OCI-LY7 (cell line): ENCODE measurements around the gene PKM. TPM values are rescaled to one million over a fixed set of nuclear protein-coding genes. Genes with fewer than 3 reads are reported as not detected.

ENCODE experiments used
- BruUV-seq: library from RNA; stranded (reverse); fragments of 400-500 nt; replicated peaks from 2 replicates; lab custom pipeline; 2021; lab: Mats Ljungman, UMichigan
- CTCF ChIA-PET: fragments of 300-600 bp; sonication (Branson Sonifier 250); formaldehyde crosslinking; loops from one replicate; lab custom pipeline; 2022; ENCODE audit warnings: antibody characterized with exemption; ENCODE audit not compliant: unreplicated experiment; lab: Charles Lee
- POLR2A ChIA-PET: fragments of 300-600 bp; sonication (Branson Sonifier 250); formaldehyde crosslinking; loops from one replicate; lab custom pipeline; 2022; ENCODE audit warnings: antibody characterized with exemption; lab: Charles Lee
- DNase-seq: peaks from one replicate; pipeline ENCODE4 v3.0.0-alpha.2; 2015; ENCODE audit warnings: low spot score
- H2AFZ ChIP-seq: fragments of 200-600 bp; sonication (generic), shearing (Covaris generic); 2 replicates; pipeline ENCODE4 v1.6.1; 2014; ENCODE audit warnings: mild to moderate bottlenecking, antibody characterized with exemption, low read length, moderate library complexity
- H3K27ac ChIP-seq: fragments of 200-600 bp; sonication (generic); 2 replicates; pipeline ENCODE4 v1.5.1; 2014; ENCODE audit warnings: mixed run types, low read depth, mild to moderate bottlenecking, moderate library complexity, low read length, inconsistent platforms; ENCODE audit not compliant: poor library complexity, severe bottlenecking
- H3K36me3 ChIP-seq: fragments of 200-600 bp; sonication (generic); 2 replicates; pipeline ENCODE4 v1.6.1; 2014; ENCODE audit warnings: mild to moderate bottlenecking, antibody characterized with exemption, low read length, moderate library complexity, mixed read lengths; ENCODE audit not compliant: insufficient read depth
- H3K4me1 ChIP-seq: fragments of 200-600 bp; sonication (generic); 2 replicates; pipeline ENCODE4 v1.5.1; 2014; ENCODE audit warnings: mild to moderate bottlenecking, low read length; ENCODE audit not compliant: insufficient read depth, poor library complexity, severe bottlenecking
- H3K4me2 ChIP-seq: fragments of 200-600 bp; sonication (generic); 2 replicates; pipeline ENCODE4 v1.6.1; 2014; ENCODE audit warnings: mild to moderate bottlenecking, low read length
- H3K4me3 ChIP-seq: fragments of 200-600 bp; sonication (generic); 2 replicates; pipeline ENCODE4 v1.5.1; 2014; ENCODE audit warnings: mild to moderate bottlenecking, low read depth, low read length; ENCODE audit not compliant: poor library complexity, severe bottlenecking
- H3K79me2 ChIP-seq: fragments of 200-600 bp; sonication (generic); 2 replicates; pipeline ENCODE4 v1.6.1; 2016; ENCODE audit warnings: low read depth, mild to moderate bottlenecking, low read length, moderate library complexity, mixed read lengths; ENCODE audit not compliant: insufficient read depth
- H3K9me2 ChIP-seq: fragments of 200-600 bp; sonication (generic); 2 replicates; pipeline ENCODE4 v1.6.1; 2016; ENCODE audit warnings: mild to moderate bottlenecking, low read length, mixed read lengths; ENCODE audit not compliant: insufficient read depth
- H3K9me3 ChIP-seq: fragments of 200-600 bp; sonication (generic); 2 replicates; pipeline ENCODE4 v1.6.1; 2014; ENCODE audit warnings: mild to moderate bottlenecking, mixed run types, low read length, mixed read lengths
- H4K20me1 ChIP-seq: fragments of 200-600 bp; sonication (generic); 2 replicates; pipeline ENCODE4 v1.6.1; 2014; ENCODE audit warnings: mild to moderate bottlenecking, antibody characterized with exemption, low read length, moderate library complexity, mixed read lengths; ENCODE audit not compliant: insufficient read depth
- EZH2phosphoT487 ChIP-seq: fragments of 200-600 bp; sonication (generic); IDR thresholded peaks from 2 replicates; pipeline ENCODE4 v1.6.1; 2018; ENCODE audit warnings: low read depth, borderline replicate concordance, mild to moderate bottlenecking, mixed run types, antibody characterized with exemption, low read length, moderate library complexity, mixed read lengths
- intact Hi-C: fragments of 100-400 bp; cut with micrococcal nuclease; formaldehyde crosslinking; loops from one replicate; pipeline ENCODE4 v1.10.0; 2022; ENCODE audit not compliant: unreplicated experiment
- total RNA-seq, 2 experiments: library from RNA; depleted of rRNA in 1 of 2; stranded (reverse); fragments of >200 nt in 1 of 2; shearing (Covaris generic) in 1 of 2; gene quantifications; 2 replicates each; pipeline ENCODE4 v1.2.3, GENCODE V29; 2014 to 2022
- TF ChIP-seq, protein P1 (sequence below): fragments of 200-600 bp; sonication (generic); conservative IDR thresholded peaks from 2 replicates; pipeline ENCODE4 v1.5.1; 2014; ENCODE audit warnings: mild to moderate bottlenecking, antibody characterized with exemption, low read length, moderate library complexity, mixed read lengths

The PKM gene
- total RNA-seq, 2 experiments from 2014 or later = 917 to 1,131 TPM

DNA sequence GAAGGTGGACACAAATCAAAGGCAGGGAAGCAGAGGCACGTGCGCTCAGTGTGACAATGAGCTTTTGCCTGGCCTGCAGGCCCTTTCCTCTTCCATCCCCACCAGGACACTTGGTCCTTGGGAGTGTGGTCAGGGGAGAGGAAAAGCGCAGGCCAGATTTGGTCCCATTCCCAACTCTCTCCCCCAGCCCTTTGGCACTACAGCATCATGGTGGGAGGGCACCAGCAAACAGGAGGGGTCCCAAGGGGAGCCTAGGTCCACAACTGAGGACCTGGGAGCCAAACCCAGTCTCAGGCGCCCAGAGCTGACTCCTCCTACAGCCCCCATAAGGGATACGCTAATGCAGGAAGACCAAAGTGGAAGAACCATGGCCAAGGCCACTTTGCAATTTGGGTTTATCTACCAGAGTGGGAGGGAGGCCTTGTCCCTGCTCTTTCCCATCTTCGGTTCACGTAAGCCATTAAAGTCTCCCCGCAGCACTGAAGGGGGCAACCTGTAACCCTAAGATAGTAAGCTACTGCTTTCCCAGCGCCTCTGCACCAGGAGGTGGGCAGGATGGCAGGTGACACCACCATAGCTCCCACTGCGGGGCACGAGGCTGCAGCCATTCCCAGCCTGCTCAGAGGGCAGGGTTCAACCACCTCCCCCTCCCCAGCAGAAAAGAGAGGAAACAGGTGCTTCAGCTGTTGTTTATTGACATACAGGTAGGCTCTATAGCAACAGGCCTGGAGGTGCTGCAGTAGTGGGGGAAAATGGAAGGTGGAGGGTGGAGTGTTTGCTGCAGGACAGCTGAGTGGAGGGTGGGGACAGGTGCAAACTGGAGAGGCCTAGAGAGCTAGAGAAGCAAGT lies 32.4 kb downstream of the PKM start:
- no peak overlapping the region for H3K4me2 ChIP-seq
- TF ChIP-seq, protein P1, sequence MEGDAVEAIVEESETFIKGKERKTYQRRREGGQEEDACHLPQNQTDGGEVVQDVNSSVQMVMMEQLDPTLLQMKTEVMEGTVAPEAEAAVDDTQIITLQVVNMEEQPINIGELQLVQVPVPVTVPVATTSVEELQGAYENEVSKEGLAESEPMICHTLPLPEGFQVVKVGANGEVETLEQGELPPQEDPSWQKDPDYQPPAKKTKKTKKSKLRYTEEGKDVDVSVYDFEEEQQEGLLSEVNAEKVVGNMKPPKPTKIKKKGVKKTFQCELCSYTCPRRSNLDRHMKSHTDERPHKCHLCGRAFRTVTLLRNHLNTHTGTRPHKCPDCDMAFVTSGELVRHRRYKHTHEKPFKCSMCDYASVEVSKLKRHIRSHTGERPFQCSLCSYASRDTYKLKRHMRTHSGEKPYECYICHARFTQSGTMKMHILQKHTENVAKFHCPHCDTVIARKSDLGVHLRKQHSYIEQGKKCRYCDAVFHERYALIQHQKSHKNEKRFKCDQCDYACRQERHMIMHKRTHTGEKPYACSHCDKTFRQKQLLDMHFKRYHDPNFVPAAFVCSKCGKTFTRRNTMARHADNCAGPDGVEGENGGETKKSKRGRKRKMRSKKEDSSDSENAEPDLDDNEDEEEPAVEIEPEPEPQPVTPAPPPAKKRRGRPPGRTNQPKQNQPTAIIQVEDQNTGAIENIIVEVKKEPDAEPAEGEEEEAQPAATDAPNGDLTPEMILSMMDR = no peak
- TF ChIP-seq EZH2phosphoT487 = no peak
- H3K9me3 ChIP-seq = no peaks in the 10 kb centered on the region
- peaks cover 10% of the 10 kb centered on the region for H3K4me1 ChIP-seq
- ChIA-PET CTCF (no interaction called here), POLR2A (no interaction called here)
- H3K79me2 ChIP-seq = no peaks in the 10 kb centered on the region
- intact Hi-C loops = loop anchor here (2.0 to 5.0 kb wide), 3 partner anchors 32 to 88 kb away; partner anchors contain the start of genes PARP6 and PKM
- BruUV-seq = no TSS peak
- H3K36me3 ChIP-seq = peaks cover 59% of the 10 kb centered on the region
- peaks cover 14% of the 10 kb centered on the region; the same call in 1 of the 2 replicates for H4K20me1 ChIP-seq
- H2AFZ ChIP-seq = no peak overlapping the region
- no peak for DNase-seq
- H3K4me3 ChIP-seq = no peak overlapping the region
- no peak overlapping the region for H3K27ac ChIP-seq
- no peaks in the 10 kb centered on the region for H3K9me2 ChIP-seq

DNA sequence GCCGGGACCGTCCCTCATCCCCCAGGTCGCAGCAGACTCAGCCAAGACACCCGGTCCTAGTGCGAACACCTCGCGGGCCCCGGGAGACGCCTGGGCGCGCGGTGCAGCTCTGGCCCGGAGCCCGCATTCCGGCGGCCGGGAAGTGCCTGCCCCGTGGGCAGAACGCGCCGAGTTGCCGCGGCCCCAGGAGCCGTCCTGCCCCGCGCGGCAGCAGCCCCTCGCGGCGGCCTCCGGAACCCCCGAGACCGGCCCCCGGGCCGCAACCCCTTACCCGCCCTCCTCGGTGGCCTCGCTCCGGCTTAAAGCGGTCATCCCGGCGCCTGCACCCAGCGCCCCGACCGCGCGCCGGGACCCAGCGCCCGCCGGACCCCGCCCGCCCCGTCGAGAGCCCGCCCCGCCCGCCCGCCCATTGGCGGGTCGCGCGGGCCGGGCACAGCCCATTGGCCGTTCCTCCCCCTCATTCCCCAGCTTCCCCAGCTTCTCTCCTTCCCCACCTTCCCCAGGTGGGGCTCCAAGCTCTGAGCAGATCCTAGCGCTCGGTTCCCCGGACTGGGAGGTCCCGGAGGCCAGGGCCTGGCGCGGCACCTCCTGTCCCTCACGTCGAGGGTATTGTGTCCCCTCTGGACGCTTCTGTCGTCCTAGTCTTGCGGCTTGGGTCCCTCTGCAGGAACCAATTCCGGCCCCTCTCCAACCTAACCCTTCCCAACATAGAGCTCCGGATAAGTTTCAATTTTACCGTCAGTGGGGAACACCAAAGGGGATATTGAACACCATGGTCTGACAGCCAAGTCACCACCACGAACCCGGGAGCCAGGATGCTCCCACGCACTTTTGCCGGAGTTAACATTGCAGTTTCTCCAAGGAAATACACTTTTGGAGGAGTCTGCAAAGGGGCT lies 33.3 kb downstream of the PKM start, which contains the start of gene GRAMD2A:
Gene GRAMD2A, minus strand, starts transcription at position 328 of the 896 bp plus-strand sequence.
- TF ChIP-seq, protein P1 = no peak
- TF ChIP-seq EZH2phosphoT487 = no peak
- no peaks in the 10 kb centered on the region for H3K9me3 ChIP-seq
- H2AFZ ChIP-seq = no peak within 1 kb of the TSS
- peaks cover 10% of the 10 kb centered on the region for H3K4me1 ChIP-seq
- BruUV-seq = no TSS peak
- CTCF ChIA-PET = no interaction called here
- H3K4me3 ChIP-seq = no peak within 1 kb of the TSS
- peaks cover 10% of the 10 kb centered on the region; the same call in 1 of the 2 replicates for H4K20me1 ChIP-seq
- intact Hi-C loops = loop anchor here (2.0 to 5.0 kb wide), 3 partner anchors 33 to 89 kb away; partner anchors contain the start of genes PARP6 and PKM
- no peak within 1 kb of the TSS for H3K4me2 ChIP-seq
- H3K9me2 ChIP-seq = no peaks in the 10 kb centered on the region
- no peak within 1 kb of the TSS for H3K27ac ChIP-seq
- H3K79me2 ChIP-seq = no peaks in the 10 kb centered on the region
- POLR2A ChIA-PET = no interaction called here
- peaks cover 50% of the 10 kb centered on the region for H3K36me3 ChIP-seq
- DNase-seq = no peak
